GM18867 (cell line): ENCODE measurements around the gene IGSF10.
A peak's percentile ranks its signal among the peaks of the same experiment; 100 is the strongest.
"Not testable (repeated sequence)": the region's sequence is repeated elsewhere in the genome, so short reads cannot be mapped to it uniquely, and the experiment has no call there.

Experiments
- ATAC-seq: cut with Tn5 transposase; IDR thresholded peaks from one replicate; pipeline ENCODE4 v1.9.1; 2021; ENCODE audit warnings: mild to moderate bottlenecking, moderate library complexity; ENCODE audit not compliant: unreplicated experiment

The IGSF10 gene, protein sequence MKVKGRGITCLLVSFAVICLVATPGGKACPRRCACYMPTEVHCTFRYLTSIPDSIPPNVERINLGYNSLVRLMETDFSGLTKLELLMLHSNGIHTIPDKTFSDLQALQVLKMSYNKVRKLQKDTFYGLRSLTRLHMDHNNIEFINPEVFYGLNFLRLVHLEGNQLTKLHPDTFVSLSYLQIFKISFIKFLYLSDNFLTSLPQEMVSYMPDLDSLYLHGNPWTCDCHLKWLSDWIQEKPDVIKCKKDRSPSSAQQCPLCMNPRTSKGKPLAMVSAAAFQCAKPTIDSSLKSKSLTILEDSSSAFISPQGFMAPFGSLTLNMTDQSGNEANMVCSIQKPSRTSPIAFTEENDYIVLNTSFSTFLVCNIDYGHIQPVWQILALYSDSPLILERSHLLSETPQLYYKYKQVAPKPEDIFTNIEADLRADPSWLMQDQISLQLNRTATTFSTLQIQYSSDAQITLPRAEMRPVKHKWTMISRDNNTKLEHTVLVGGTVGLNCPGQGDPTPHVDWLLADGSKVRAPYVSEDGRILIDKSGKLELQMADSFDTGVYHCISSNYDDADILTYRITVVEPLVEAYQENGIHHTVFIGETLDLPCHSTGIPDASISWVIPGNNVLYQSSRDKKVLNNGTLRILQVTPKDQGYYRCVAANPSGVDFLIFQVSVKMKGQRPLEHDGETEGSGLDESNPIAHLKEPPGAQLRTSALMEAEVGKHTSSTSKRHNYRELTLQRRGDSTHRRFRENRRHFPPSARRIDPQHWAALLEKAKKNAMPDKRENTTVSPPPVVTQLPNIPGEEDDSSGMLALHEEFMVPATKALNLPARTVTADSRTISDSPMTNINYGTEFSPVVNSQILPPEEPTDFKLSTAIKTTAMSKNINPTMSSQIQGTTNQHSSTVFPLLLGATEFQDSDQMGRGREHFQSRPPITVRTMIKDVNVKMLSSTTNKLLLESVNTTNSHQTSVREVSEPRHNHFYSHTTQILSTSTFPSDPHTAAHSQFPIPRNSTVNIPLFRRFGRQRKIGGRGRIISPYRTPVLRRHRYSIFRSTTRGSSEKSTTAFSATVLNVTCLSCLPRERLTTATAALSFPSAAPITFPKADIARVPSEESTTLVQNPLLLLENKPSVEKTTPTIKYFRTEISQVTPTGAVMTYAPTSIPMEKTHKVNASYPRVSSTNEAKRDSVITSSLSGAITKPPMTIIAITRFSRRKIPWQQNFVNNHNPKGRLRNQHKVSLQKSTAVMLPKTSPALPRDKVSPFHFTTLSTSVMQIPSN (N-terminal part only)

DNA sequence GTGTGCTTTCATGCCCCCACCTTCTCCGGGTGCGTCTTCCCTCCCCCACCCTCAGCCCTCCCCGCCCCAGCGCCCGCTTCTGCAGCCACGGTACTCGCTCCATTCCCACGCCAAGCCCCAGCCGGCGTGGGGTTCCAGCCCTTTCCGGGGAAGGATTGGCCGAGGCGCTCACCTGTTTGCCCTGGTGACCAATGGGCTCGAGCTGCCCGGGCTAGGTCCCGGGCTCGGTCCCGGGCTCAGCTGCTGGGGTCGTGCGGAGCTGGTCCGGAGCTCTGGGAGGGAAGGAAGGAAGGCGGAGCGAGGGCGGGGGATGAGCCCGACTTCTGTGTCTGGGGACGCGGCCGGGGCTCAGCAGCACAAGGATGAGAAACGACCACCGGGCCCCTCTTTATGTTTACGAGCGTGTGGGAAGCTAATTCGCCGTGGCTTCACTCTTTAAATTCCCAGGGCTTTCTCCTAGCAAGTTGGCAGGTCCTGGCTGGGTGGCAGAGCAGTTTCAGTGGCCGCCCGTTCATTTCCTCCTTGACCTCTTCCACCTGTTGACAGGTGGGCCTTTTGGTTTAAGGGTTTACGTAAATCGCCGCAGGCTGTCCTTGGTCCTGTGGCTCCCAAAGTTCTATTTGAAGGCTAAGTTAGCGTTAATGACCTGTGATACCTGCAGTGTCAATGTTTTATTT, at the start of gene IGSF10:
TSS of gene IGSF10 (minus strand) at position 288 of the 677 bp plus-strand sequence. CDS start 2,352 bp downstream, outside the sequence.
- no peak for ATAC-seq

DNA sequence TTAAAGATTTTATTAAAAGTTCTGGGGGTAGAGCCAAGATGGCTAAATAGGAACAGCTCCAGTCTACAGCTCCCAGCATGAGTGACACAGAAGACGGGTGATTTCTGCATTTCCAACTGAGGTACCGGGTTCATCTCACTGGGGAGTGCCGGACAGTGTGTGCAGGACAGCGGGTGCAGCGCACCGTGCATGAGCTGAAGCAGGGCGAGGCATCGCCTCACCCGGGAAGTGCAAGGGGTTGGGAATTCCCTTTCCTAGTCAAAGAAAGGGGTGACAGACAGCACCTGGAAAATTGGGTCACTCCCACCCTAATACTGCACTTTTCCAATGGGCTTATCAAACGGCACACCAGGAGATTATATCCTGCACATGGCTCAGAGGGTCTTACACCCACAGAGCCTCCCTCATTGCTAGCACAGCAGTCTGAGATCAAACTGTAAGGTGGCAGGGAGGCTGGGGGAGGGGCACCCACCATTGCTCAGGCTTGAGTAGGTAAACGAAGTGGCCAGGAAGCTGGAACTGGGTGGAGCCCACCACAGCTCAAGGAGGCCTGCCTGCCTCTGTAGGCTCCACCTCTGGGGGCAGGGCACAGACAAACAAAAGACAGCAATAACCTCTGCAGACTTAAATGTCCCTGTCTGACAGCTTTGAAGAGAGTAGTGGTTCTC, 48.7 kb upstream of the IGSF10 start:
- not testable (repeated sequence) for ATAC-seq

GRCh38 chr3:151504606-151505005, 43.7 kb upstream of the IGSF10 start:
- no peak for ATAC-seq

- ATAC-seq: no peak
Measured at GRCh38 chr3:151503074-151503473, 42.2 kb upstream of the IGSF10 start.

DNA sequence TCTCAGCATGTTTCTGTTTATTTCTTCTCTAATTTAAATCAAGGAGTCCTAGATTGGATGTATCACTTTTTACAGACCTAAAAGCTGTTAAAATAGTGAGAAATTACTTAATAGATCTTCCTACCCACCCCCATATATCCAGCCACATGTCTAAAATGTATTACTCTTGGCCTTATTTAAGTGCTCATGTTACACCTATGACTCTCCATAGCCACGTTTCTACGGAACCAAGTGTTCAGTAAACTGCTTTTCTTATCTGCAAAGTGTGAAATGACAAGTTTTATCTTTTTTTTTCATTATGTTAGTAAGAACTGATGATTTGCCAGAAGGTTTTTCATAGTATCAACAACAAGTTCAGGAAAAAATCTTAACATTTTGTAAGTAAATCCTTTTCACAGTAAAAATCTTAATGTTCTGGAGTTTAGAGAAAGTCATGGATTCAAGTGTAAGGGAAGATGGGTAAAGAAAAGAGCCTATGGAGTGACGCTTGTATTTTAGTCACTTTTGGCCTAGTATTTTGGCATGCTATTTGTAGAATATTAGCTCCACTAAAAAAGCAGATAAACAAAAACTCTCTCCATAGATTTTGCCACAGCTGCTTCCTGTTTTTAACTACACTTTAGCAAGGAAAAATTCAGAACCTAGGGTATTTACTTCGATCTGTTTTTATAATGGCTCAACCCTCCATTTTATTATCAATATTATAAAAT, 41.2 kb upstream of the IGSF10 start:
- no peak for ATAC-seq

- ATAC-seq: no peak
Measured at GRCh38 chr3:151501171-151501922, 40.5 kb upstream of the IGSF10 start.

- no peak for ATAC-seq
Measured at GRCh38 chr3:151499168-151499567, 38.3 kb upstream of the IGSF10 start.

GRCh38 chr3:151491525-151491924, 30.7 kb upstream of the IGSF10 start:
- no peak for ATAC-seq

DNA sequence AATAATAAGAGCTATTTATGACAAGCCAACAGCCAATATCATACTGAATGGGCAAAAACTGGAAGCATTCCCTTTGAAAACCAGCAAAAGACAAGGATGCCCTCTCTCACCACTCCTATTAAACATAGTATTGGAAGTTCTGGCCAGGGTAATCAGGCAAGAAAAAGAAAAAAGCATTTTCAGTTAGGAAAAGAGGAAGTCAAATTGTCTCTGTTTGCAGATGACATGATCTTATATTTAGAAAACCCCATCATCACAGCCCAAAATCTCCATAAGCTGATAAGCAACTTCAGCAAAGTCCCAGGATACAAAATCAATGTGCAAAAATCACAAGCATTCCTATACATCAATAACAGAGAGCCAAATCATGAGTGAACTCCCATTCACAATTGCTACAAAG, 27.0 kb upstream of the IGSF10 start:
- not testable (repeated sequence) for ATAC-seq

- no peak for ATAC-seq
Measured at GRCh38 chr3:151483961-151484520, 23.2 kb upstream of the IGSF10 start.

DNA sequence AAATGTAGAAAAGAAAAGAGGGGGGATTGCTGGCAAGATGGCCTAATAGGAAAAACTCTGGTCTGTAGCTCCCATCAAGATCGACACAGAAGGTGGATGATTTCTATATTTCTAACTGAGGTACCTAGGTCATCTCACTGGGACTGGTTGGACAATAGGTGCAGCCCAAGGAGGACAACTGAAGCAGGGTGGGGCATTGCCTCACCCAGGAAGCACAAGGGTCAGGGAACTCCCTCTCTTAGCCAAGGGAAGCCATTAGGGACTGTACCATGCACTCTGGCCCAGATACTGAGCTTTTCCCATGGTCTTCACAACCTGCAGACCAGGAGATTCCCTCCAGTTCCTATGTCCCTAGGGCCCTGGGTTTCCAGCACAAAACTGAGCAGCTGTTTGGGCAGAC, 22.6 kb upstream of the IGSF10 start:
- no peak for ATAC-seq

DNA sequence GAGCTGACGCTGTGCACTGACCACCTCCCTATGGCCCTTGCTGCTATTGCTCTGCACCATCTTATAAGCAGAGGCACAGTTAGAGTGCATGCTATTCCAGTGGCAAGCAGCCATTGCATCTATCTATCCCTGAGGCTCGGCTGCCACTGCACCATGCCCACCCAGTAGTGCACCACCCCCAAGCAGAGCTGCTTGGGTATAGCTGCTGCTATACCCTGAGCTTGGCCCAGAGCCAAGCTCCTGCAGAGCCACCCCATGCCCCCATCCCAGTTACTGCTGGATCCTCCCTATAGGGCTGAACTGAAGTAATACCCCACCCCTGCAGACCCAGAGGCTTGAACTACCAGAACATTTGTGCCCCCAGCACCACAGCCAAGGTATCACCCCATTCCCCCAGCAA, 19.6 kb upstream of the IGSF10 start:
- ATAC-seq: no peak

GRCh38 chr3:151479452-151479851, 18.6 kb upstream of the IGSF10 start:
- no peak for ATAC-seq

GRCh38 chr3:151478335-151478697, 17.5 kb upstream of the IGSF10 start:
- no peak for ATAC-seq

- no peak for ATAC-seq
Measured at GRCh38 chr3:151477591-151478334, 16.9 kb upstream of the IGSF10 start.

DNA sequence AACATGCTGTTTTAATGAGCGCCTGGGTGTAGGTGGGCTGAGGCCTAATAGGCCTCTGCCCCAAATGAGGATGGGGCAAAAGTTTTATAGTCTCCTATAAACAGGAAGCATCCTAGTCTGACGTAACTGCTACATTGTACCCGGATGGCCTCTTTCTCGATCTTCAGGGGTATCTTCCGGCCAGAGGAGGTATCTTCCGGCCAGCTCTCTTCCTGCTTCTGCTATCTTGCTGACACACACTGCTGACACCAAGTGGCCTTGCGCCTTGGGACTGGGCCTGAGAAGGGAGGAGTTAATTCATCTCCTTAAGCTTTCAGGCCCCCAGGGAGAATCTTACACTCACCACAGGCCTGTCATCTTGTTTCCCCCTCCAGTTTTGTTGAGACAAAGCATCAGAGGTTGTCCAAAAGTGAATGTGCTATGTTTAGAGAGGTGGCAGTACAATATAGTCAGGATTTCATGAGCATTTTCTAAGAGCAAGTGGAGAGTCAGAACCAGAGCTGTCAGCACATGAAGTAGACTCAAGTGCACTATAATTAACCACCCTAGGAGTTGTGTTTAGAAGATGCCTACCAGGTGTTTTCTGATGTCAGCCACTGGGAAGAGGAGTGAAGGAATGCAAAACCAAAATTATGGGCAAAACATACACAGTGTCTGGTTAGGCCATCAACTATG, 15.6 kb upstream of the IGSF10 start:
- ATAC-seq: no peak

DNA sequence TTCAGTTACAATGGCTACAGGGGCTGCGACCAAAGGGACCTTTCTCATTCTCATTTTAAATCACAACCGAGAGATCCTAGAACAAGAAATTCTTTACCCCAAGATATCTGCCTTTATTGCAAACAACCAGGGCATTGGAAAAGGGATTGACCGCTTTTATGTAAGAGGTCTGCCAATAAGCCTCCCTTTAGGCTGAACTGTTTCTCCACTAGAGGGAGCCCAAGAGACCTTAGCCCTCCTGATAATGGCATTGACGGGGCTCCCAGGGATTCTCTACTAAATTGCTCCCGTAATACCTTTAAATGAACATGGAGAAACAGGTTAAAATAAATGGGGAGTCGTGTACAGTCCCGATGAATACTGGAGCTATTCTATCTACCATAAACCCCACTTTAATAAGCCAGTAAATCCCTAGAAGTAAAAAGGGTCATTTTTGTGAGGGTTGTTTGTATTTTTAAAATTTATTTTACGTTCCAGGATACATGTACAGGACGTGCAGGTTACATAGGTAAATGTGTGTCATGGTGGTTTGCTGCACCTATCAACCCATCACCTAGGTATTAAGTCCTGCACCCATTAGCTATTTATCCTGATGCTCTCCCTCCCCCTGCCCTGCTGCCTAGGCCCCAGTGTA, 7.5 kb upstream of the IGSF10 start:
- peak; percentile 87 for ATAC-seq
